Type B pancreatic cell (in vitro differentiated cells): Measurements from ENCODE around the gene IGFL2. TPM values are rescaled to one million over a fixed set of nuclear protein-coding genes. Genes with fewer than 3 reads are reported as not detected.

Source experiments
- DNase-seq: peaks from one replicate; pipeline ENCODE4 v3.0.0; 2021; ENCODE audit warnings: mixed read lengths; ENCODE audit not compliant: unreplicated experiment; ENCODE audit errors: extremely low spot score
- H3K27ac Mint-ChIP-seq: 2 replicates; pipeline ENCODE4 v1.8.0; 2021; ENCODE audit warnings: mild to moderate bottlenecking, mixed read lengths
- H3K27me3 Mint-ChIP-seq: 2 replicates; pipeline ENCODE4 v1.8.0; 2021; ENCODE audit warnings: mixed read lengths
- H3K36me3 Mint-ChIP-seq: 2 replicates; pipeline ENCODE4 v1.8.0; 2021; ENCODE audit warnings: mixed read lengths
- H3K4me1 Mint-ChIP-seq: one replicate; pipeline ENCODE4 v1.8.0; 2021; ENCODE audit warnings: mixed read lengths; ENCODE audit not compliant: unreplicated experiment
- H3K4me3 Mint-ChIP-seq: 2 replicates; pipeline ENCODE4 v1.8.0; 2021; ENCODE audit warnings: mild to moderate bottlenecking, mixed read lengths
- H3K9me3 Mint-ChIP-seq: 2 replicates; pipeline ENCODE4 v1.8.0; 2021; ENCODE audit warnings: mixed read lengths
- total RNA-seq: library from RNA; stranded (reverse); gene quantifications from 2 replicates; pipeline ENCODE4 v1.2.1, GENCODE V29; 2021; ENCODE audit warnings: low replicate concordance
- TF ChIP-seq, protein P1 (sequence below): fragments of 200-600 bp; sonication (generic); conservative IDR thresholded peaks from 2 replicates; pipeline ENCODE4 v1.5.0; 2021; ENCODE audit warnings: antibody characterized with exemption, mild to moderate bottlenecking

Gene IGFL2
- total RNA-seq, 1 donor from 2014 or later: 104 TPM

DNA sequence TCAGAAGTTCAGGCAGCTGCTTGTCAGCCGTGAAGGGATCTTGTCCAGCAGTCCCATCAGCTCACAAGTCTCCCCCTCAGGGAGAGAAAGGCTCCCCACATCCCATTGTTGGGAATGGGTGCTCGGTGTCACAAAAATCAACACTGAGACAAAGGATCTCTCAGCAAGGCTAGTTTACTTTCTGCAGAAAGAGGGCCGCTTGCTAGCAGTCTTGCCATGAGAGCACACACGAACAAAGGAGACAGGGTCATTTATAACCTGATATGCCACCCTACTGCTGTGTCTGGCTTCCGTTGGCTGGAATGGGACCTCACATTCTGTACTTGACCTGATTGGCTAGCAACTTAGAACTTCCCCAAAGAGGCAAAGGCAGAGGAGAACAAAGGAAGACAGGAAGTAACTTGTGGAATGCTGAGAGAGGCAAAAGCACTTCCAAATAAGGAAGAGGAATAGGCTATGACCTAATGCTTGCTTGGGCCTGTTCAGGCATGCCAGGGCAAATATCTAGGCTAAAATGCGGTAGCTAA lies 14.9 kb upstream of the IGFL2 start:
- DNase-seq: no peak
- H3K27me3 Mint-ChIP-seq: no peaks in the 10 kb centered on the region
- TF ChIP-seq, protein P1, sequence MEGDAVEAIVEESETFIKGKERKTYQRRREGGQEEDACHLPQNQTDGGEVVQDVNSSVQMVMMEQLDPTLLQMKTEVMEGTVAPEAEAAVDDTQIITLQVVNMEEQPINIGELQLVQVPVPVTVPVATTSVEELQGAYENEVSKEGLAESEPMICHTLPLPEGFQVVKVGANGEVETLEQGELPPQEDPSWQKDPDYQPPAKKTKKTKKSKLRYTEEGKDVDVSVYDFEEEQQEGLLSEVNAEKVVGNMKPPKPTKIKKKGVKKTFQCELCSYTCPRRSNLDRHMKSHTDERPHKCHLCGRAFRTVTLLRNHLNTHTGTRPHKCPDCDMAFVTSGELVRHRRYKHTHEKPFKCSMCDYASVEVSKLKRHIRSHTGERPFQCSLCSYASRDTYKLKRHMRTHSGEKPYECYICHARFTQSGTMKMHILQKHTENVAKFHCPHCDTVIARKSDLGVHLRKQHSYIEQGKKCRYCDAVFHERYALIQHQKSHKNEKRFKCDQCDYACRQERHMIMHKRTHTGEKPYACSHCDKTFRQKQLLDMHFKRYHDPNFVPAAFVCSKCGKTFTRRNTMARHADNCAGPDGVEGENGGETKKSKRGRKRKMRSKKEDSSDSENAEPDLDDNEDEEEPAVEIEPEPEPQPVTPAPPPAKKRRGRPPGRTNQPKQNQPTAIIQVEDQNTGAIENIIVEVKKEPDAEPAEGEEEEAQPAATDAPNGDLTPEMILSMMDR: no peak

DNA sequence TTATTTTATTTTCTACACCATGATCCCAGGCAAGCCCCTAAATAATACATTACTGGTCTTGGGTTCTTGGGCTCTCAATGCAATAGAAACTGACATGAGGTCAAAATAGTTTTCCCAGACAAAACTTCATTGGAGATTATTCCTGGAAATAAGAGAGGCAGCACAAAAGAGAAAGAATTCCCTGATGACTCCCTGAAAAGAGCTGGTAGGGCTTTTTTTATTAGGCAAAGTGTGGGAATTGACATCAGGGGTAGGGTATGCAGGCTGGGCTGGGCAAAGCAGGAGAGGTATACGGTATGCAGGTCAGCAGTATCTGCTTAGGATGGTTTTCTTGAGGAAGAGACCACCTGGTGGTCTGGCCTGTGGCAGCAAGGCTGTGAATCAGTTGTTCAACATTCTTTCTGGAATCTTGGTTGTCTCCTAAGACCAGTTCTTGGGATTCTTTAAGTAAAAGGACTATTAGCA lies 14.2 kb upstream of the IGFL2 start:
- Mint-ChIP-seq H3K36me3 (peaks cover 12% of the 10 kb centered on the region), H3K4me3 (peak overlapping the region; percentile 67), H3K9me3 (peaks cover 19% of the 10 kb centered on the region), H3K27me3 (no peaks in the 10 kb centered on the region), H3K4me1 (peaks cover 13% of the 10 kb centered on the region), H3K27ac (peak overlapping the region; percentile 93)
- no peak for DNase-seq
- TF ChIP-seq, protein P1: no peak

More for the DNA sequence above, 14.9 kb upstream of the IGFL2 start:
- H3K27ac Mint-ChIP-seq: peak overlapping the region; percentile 93
- peaks cover 19% of the 10 kb centered on the region for H3K9me3 Mint-ChIP-seq
- H3K4me3 Mint-ChIP-seq: peak overlapping the region; percentile 67
- peaks cover 12% of the 10 kb centered on the region for H3K36me3 Mint-ChIP-seq
- peaks cover 13% of the 10 kb centered on the region for H3K4me1 Mint-ChIP-seq

DNA sequence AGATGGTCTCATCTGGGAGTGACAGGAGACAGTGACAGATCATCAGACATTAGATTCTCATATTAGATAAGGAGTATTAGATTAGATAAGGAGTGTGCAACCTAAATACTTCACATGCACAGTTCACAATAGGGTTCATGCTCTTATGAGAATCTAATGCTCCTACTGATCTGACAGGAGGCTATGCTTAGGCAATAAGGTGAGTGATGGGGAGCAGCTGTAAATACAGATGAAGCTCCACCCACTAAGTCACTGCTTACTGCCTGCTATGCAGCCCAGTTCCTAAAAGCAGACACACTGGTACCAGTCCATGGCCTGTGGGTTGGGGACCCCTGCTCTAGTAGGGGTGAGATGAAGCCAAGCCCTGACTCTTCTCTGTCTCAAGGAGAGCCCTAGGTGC lies 13.5 kb upstream of the IGFL2 start:
- no peak for DNase-seq
- Mint-ChIP-seq H3K4me1 (peaks cover 13% of the 10 kb centered on the region), H3K9me3 (peaks cover 19% of the 10 kb centered on the region), H3K27ac (peak overlapping the region; percentile 93), H3K36me3 (peaks cover 12% of the 10 kb centered on the region), H3K27me3 (no peaks in the 10 kb centered on the region), H3K4me3 (no peak overlapping the region)
- TF ChIP-seq, protein P1: no peak

DNA sequence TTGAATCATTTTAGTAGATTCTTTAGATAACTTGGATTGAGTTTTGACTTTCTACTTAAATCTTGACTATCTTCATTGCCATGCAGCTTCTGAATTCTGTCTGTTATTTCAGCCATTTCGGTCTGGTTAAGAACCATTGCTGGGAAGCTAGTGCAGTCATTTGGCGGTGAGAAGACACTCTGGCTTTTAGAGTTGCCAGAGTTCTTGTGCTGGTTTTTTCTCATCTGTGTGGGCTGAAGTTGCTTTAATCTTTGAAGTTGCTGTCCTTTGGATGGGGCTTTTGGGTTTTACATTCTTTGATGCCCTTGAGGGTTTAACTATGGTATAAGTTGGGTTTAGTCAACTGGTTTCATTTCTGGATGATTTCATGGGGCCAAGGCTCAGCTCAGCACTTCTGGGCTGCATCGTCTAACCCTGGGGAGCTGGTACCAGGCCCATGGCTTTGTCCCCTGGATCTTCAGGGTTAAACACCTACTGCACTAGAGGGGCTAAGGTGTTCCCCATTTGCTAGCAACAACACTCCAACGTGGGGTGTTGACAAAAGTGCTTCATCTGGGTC lies 10.0 kb upstream of the IGFL2 start:
- Mint-ChIP-seq H3K9me3 (peaks cover 19% of the 10 kb centered on the region), H3K4me3 (no peak overlapping the region), H3K36me3 (peaks cover 17% of the 10 kb centered on the region), H3K4me1 (peaks cover 20% of the 10 kb centered on the region), H3K27ac (no peak overlapping the region), H3K27me3 (no peaks in the 10 kb centered on the region)
- TF ChIP-seq, protein P1: no peak
- no peak for DNase-seq

DNA sequence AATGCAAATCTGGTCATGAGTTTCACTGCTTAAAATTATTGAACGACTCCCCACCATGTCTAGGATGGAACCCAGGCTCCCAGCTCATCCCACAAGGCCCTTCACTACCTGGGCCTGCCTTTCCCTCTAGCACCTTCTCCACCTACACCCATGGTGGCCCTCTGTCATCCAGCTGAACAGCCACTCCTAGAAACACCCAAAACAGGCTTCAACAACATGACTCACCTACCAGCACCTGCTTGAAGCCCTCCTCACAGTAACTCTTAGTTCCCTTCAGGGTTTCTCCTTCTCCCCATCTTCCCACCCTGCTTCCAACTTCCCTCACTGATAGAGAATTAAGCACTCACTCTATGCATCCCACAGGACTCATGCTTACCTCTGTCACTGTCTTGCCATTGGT lies 6.6 kb upstream of the IGFL2 start:
- DNase-seq: no peak
- Mint-ChIP-seq H3K36me3 (peaks cover 5% of the 10 kb centered on the region), H3K27ac (peak overlapping the region; percentile 80), H3K9me3 (no peaks in the 10 kb centered on the region), H3K4me3 (peak overlapping the region; percentile 68), H3K4me1 (peaks cover 8% of the 10 kb centered on the region), H3K27me3 (no peaks in the 10 kb centered on the region)
- TF ChIP-seq, protein P1: no peak
